Right lobe of liver (tissue), 6 donors: ENCODE results near the gene PDE10A. TPM values are rescaled to one million over a fixed set of nuclear protein-coding genes. Genes with fewer than 3 reads are reported as not detected.

Experiments used
- ATAC-seq, 4 donors: fragments of 200-7000 bp; cut with Tn5 transposase; one replicate each; pipeline ENCODE4 v1.9.1; 2020; ENCODE audit warnings: mild to moderate bottlenecking in 4 of 4, moderate library complexity in 4 of 4
- DNase-seq, 3 donors: peaks; one replicate each; pipeline ENCODE4 v3.0.0-alpha.2; 2020
- H3K27ac ChIP-seq, 3 donors: fragments of 200-600 bp; one replicate each; pipeline ENCODE4 v1.8.0; 2022
- H3K27me3 ChIP-seq, 2 donors: fragments of 200-600 bp; one replicate each; pipeline ENCODE4 v1.8.0; 2022
- H3K36me3 ChIP-seq, 4 donors: fragments of 200-600 bp; sonication (generic) in 1 of 4; one replicate each; pipeline versions ENCODE4 v1.5.1 to v1.8.0; 2017 to 2022; ENCODE audit warnings: control low read depth in 1 of 4
- H3K4me1 ChIP-seq, 4 donors: fragments of 200-600 bp; sonication (generic) in 1 of 4; one replicate each; pipeline versions ENCODE4 v1.5.1 to v1.8.0; 2017 to 2022; ENCODE audit warnings: control low read depth in 1 of 4
- H3K4me3 ChIP-seq, 3 donors: fragments of 200-600 bp; one replicate each; pipeline ENCODE4 v1.8.0; 2022
- H3K9me3 ChIP-seq, 4 donors: fragments of 200-600 bp; sonication (generic) in 1 of 4; one replicate each; pipeline versions ENCODE4 v1.5.1 to v1.8.0; 2017 to 2022; ENCODE audit warnings: control low read depth in 1 of 4
- POLR2A ChIP-seq: fragments of 450-650 bp; IDR thresholded peaks from one replicate; pipeline ENCODE4 v1.6.1; 2017; ENCODE audit warnings: antibody characterized with exemption, mild to moderate bottlenecking
- WGBS: methylation state at CpG from one replicate; pipeline ENCODE4 v1.1.6; 2018; ENCODE audit warnings: low coverage, low lambda C conversion rate; ENCODE audit not compliant: insufficient coverage; ENCODE audit errors: missing lambda C conversion rate; 5-methylcytosine and 5-hydroxymethylcytosine counted together
- intact Hi-C, 2 donors: fragments of 100-400 bp; cut with DNase I; formaldehyde crosslinking; loops; one replicate each; pipeline versions ENCODE4 v1.11.2 to v1.14.1; 2022
- total RNA-seq, 6 experiments: library from RNA; depleted of rRNA in 2 of 6; stranded (reverse); fragments of >200 nt in 2 of 6; fragmentation: NEBNext Ultra II Directional in 3 of 6; extraction: Animal tissue kit (Norgen Biotek cat#: 25700) in 3 of 6; gene quantifications; one replicate each; pipeline versions ENCODE4 v1.1.0 to v1.2.4, GENCODE V29; 2016 to 2023
- TF ChIP-seq, protein P1 (sequence below), 4 donors: fragments of 200-600 bp in 3 of 4; fragments of 450-650 bp in 1 of 4; IDR thresholded peaks; one replicate each; pipeline versions ENCODE4 v1.5.1 to v1.8.0; 2016 to 2022; ENCODE audit warnings: antibody characterized with exemption in 4 of 4, mild to moderate bottlenecking in 2 of 4
- donor health status: DM: no; HTN: yes; CAD: no.
- donor health status: DM: no; HTN: no; CAD: no.
- donor health status: DM: no; HTN: no; CAD: no.
- donor health status: DM: no; HTN: yes; CAD: no.
- donor health status: DM: no; HTN: yes; CAD: no.

Gene PDE10A
- total RNA-seq, 6 experiments from 2014 or later = 0.48 to 1.5 (median 0.65) TPM

DNA sequence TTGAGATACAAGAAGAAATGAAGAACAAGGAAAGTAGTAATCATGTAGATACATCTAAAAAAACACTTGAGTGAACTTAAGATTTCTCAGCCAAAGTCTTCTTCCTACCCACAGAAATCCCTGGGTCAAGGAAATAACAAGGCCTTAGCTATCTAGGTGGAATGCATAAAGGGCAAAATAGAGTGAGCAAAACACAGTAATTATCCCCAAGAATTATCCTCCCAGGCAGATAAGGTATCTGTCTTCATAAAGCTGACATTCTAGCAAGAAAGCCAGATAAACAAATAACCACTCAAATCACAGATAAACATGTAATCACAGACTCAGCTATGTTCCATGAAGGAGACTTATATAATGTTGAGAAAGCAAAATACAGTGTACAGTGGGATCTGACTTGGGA, 216.7 kb downstream of the PDE10A start:
- ATAC-seq (no peak), DNase-seq (no peak)
- no peak overlapping the region for H3K27ac ChIP-seq
- no peaks in the 10 kb centered on the region for H3K36me3 ChIP-seq
- TF ChIP-seq, protein P1, sequence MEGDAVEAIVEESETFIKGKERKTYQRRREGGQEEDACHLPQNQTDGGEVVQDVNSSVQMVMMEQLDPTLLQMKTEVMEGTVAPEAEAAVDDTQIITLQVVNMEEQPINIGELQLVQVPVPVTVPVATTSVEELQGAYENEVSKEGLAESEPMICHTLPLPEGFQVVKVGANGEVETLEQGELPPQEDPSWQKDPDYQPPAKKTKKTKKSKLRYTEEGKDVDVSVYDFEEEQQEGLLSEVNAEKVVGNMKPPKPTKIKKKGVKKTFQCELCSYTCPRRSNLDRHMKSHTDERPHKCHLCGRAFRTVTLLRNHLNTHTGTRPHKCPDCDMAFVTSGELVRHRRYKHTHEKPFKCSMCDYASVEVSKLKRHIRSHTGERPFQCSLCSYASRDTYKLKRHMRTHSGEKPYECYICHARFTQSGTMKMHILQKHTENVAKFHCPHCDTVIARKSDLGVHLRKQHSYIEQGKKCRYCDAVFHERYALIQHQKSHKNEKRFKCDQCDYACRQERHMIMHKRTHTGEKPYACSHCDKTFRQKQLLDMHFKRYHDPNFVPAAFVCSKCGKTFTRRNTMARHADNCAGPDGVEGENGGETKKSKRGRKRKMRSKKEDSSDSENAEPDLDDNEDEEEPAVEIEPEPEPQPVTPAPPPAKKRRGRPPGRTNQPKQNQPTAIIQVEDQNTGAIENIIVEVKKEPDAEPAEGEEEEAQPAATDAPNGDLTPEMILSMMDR (IDR thresholded peaks at IDR 0.05) = no peak
- no peak for TF ChIP-seq POLR2A
- no peaks in the 10 kb centered on the region for H3K4me1 ChIP-seq
- H3K27me3 ChIP-seq = no peaks in the 10 kb centered on the region
- no peak overlapping the region for H3K4me3 ChIP-seq
- no peaks in the 10 kb centered on the region for H3K9me3 ChIP-seq
- intact Hi-C loops = no loop called here

DNA sequence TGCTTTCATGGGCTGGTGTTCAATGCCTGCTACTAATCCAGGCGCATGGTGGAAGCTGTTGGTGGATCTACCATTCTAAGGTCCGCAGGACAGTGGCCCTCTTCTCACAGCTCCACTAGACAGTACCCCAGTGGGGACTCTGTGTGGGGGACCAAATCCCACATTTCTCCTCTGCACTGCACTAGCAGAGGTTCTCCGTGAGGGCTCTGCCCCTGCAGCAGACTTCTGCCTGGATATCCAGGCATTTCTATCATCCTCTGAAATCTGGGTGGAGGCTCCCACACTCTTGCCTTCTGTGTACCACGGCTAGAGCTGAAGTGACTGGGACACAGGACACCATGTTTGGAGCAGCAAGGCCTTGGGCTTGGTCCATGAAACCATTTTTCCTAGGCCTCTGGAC, 219.6 kb downstream of the PDE10A start:
- no peak for ATAC-seq
- WGBS = 100% methylated on average over 1 of the region's 4 CpGs
- TF ChIP-seq, protein P1 (IDR thresholded peaks at IDR 0.05) = no peak
- no peak for TF ChIP-seq POLR2A
- Histone ChIP-seq H3K4me1 (no peaks in the 10 kb centered on the region), H3K27me3 (no peaks in the 10 kb centered on the region), H3K27ac (no peak overlapping the region), H3K36me3 (no peaks in the 10 kb centered on the region), H3K4me3 (no peak overlapping the region), H3K9me3 (no peaks in the 10 kb centered on the region)
- intact Hi-C loops = no loop called here
- no peak for DNase-seq

DNA sequence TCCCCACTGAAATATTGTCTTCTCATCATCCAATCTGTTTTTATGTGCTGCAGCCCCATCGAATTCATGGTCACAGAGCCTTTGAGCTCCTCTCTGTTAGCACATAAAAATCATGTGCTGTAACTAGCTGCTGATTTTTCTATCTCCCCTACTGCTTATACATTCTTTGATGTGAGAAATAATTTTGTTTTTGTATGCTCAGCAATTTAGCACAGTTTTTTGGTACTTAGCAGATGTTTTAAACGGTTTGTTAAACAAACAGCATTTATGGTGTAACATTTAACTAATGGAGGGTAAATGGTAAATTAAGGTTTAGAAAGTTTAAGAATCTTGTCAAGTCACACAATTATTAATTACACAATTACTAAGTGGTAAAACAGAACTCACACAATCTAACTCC, 221.9 kb downstream of the PDE10A start:
- DNase-seq (no peak), ATAC-seq (no peak)
- H3K36me3 ChIP-seq = no peaks in the 10 kb centered on the region
- intact Hi-C loops = no loop called here
- H3K27me3 ChIP-seq = no peaks in the 10 kb centered on the region
- no peaks in the 10 kb centered on the region for H3K4me1 ChIP-seq
- no peak for TF ChIP-seq POLR2A
- TF ChIP-seq, protein P1 (IDR thresholded peaks at IDR 0.05) = no peak
- H3K27ac ChIP-seq = no peak overlapping the region
- H3K4me3 ChIP-seq = no peak overlapping the region
- WGBS = 50% methylated on average over 2 of the region's 2 CpGs
- no peaks in the 10 kb centered on the region for H3K9me3 ChIP-seq

DNA sequence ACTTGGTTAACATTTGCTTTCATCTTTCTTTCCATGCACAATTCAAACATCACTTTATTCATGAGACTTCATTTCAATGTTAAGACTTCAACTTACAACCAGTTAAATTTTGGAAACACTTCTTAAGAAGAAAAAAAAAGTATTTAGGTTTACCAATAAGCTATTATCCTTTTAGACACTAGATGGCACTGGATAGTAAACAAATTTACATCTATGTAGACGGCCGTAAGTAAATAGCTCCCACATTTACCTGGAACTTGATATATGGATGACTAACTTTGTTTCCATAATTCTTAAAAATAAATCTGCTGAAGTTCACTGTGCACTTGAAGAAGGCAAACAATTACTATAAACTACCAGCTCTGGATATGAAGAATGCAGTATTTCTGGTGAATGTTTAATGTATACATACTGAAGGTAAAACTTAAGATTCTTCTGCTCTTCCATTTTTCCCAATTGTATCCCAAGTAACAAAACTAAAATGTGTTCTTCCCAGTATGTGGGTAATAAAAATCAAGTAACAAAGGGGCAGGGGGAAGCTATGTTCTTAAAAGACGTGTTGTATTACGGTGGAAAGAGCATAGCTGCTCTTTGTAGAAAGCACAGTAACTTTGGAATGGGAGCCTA, 223.0 kb downstream of the PDE10A start:
- DNase-seq = no peak
- WGBS = 38% methylated on average over 4 of the region's 4 CpGs
- intact Hi-C loops = no loop called here
- no peak for TF ChIP-seq POLR2A
- TF ChIP-seq, protein P1 (IDR thresholded peaks at IDR 0.05) = peak; percentile 47 to 65 (median 60)
- Histone ChIP-seq H3K4me1 (no peaks in the 10 kb centered on the region), H3K27ac (no peak overlapping the region), H3K27me3 (no peaks in the 10 kb centered on the region), H3K4me3 (no peak overlapping the region), H3K36me3 (no peaks in the 10 kb centered on the region), H3K9me3 (no peaks in the 10 kb centered on the region)
- peak; percentile 56 to 70 (median 62) for ATAC-seq

DNA sequence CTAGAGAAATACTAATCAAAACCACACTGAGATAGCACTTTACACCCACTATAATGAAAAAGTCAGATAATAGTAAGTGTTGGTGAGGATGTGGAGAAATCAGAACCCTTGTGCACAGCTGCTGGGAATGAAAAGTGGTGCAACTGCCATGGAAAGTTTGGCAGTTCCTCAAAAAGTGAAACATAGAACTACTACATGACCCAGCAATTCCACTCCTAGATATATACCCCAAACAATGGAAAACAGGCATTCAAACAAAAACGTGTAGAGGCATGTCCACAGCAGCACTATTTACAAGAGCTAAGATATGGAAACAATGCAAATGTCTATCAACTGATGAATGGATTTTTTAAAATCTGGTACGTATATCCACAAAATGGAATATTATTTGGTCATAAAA, 236.1 kb downstream of the PDE10A start:
- no peak for ATAC-seq
- DNase-seq = no peak
- TF ChIP-seq, protein P1 (IDR thresholded peaks at IDR 0.05) = no peak
- TF ChIP-seq POLR2A = no peak
- no peaks in the 10 kb centered on the region for H3K36me3 ChIP-seq
- no peaks in the 10 kb centered on the region for H3K9me3 ChIP-seq
- no peaks in the 10 kb centered on the region for H3K27me3 ChIP-seq
- H3K4me3 ChIP-seq = no peak overlapping the region
- 44% methylated on average over 2 of the region's 2 CpGs for WGBS
- H3K27ac ChIP-seq = no peak overlapping the region
- intact Hi-C loops = no loop called here
- H3K4me1 ChIP-seq = no peaks in the 10 kb centered on the region
